ENCODE results near the gene RASAL2. TPM values are rescaled to one million over a fixed set of nuclear protein-coding genes. Genes with fewer than 3 reads are reported as not detected.

RASAL2 gene
- total and polyA plus RNA-seq, 10 donors: 0.42 to 24.4 (median 14.6) TPM

DNA sequence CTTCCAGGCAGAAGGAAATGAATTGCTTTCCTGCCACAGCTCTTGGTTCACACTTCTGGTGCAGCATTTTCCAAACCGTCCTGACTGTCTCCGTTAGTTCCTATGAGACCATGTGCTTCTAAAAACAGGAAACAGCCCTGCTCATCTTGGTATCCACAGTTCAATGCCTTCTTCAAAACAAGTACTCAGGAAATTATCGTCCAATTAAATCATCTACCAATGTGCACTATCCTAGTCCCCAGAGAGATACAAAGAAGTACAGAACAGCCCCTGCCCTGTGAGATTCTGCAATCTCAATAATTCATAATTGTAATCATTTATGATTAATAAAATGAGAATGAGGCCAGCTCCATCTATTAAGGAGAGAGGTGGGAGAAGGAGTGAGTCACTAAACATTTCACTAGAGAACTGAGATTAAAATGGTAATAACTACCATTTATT is 391.7 kb downstream of the RASAL2 start:
- TF ChIP-seq, protein P1, sequence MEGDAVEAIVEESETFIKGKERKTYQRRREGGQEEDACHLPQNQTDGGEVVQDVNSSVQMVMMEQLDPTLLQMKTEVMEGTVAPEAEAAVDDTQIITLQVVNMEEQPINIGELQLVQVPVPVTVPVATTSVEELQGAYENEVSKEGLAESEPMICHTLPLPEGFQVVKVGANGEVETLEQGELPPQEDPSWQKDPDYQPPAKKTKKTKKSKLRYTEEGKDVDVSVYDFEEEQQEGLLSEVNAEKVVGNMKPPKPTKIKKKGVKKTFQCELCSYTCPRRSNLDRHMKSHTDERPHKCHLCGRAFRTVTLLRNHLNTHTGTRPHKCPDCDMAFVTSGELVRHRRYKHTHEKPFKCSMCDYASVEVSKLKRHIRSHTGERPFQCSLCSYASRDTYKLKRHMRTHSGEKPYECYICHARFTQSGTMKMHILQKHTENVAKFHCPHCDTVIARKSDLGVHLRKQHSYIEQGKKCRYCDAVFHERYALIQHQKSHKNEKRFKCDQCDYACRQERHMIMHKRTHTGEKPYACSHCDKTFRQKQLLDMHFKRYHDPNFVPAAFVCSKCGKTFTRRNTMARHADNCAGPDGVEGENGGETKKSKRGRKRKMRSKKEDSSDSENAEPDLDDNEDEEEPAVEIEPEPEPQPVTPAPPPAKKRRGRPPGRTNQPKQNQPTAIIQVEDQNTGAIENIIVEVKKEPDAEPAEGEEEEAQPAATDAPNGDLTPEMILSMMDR (IDR thresholded peaks at IDR 0.05 in 8 of 11, conservative IDR thresholded peaks at IDR 0.05 in 3 of 11): no peak
- TF ChIP-seq POLR2AphosphoS5 (IDR thresholded peaks at IDR 0.05) (no peak), POLR2A (IDR thresholded peaks at IDR 0.05) (no peak)

GRCh38 chr1:178486100-178487069 is 392.5 kb downstream of the RASAL2 start:
- Histone ChIP-seq H3K4me3 (peak overlapping the region in 5 of 8 donors; percentile 13 to 49 (median 27)), H3K27me3 (replicated peaks in 1 of 7) (peaks cover 0 to 20% (median 0%) of the 10 kb centered on the region in 7 donors), H3K36me3 (no peaks in the 10 kb centered on the region), H3K9me3 (no peaks in the 10 kb centered on the region), H3K27ac (peak overlapping the region in 6 of 8 donors; percentile 27 to 63 (median 41)), H3K4me1 (peaks cover 0 to 31% (median 17%) of the 10 kb centered on the region in 6 donors)
- TF ChIP-seq POLR2A (IDR thresholded peaks at IDR 0.05) (no peak), POLR2AphosphoS5 (IDR thresholded peaks at IDR 0.05) (peak in 1 of 3 donors; percentile 23)
- no peak for DNase-seq
- WGBS, 5 donors: 38 to 68% (median 43%) methylated on average over 12 to 54 of the region's 54 CpGs
- intact Hi-C loops (cut with DNase I; ENCODE audit: low total_unique reads): no loop called here

More for the DNA sequence above, 391.7 kb downstream of the RASAL2 start:
- Histone ChIP-seq H3K4me3 (peak overlapping the region in 1 of 8 donors; percentile 49), H3K36me3 (no peaks in the 10 kb centered on the region), H3K4me1 (peaks cover 0 to 31% (median 17%) of the 10 kb centered on the region in 6 donors), H3K9me3 (no peaks in the 10 kb centered on the region), H3K27me3 (replicated peaks in 1 of 7) (peaks cover 0 to 20% (median 0%) of the 10 kb centered on the region in 7 donors), H3K27ac (peak overlapping the region in 2 of 8 donors; percentile 13 to 63)
- no peak for DNase-seq
- WGBS, 5 donors: 11 to 21% (median 19%) methylated on average over 3 of the region's 3 CpGs
- intact Hi-C loops (cut with DNase I; ENCODE audit: low total_unique reads): no loop called here

DNA sequence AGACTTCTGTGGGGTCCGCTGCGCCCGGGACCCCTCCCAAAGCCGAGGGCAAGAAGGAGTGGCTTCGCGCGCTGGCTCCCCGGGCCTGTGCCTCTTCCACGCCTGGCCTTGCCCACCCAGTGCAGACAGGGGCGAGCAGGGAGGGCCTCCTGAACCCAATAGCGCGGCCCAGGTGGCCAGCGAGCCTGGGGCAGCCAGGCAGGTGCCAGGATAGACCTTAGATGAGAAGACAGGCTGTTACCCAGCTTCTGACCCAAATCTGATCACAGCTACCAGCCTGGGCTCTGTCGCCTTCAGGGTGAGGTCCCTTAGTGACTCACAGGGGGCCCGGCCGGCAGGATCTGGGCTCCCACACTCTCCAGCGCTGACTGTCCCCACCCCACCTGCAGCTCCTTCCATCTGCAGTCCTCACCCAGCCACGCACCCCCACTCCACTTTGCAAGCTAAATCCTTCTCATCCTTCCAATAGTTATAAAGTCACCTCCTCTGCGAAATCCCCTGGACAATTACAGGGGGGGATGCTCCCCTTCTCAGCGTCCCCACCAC is 393.2 kb downstream of the RASAL2 start:
- intact Hi-C loops (cut with DNase I; ENCODE audit: low total_unique reads): no loop called here
- TF ChIP-seq POLR2A (IDR thresholded peaks at IDR 0.05) (no peak), POLR2AphosphoS5 (IDR thresholded peaks at IDR 0.05) (no peak)
- TF ChIP-seq, protein P1 (IDR thresholded peaks at IDR 0.05 in 8 of 11, conservative IDR thresholded peaks at IDR 0.05 in 3 of 11): no peak
- Histone ChIP-seq H3K9me3 (no peaks in the 10 kb centered on the region), H3K27me3 (replicated peaks in 1 of 7) (peaks cover 0 to 20% (median 0%) of the 10 kb centered on the region in 7 donors), H3K4me3 (peak overlapping the region in 5 of 8 donors; percentile 13 to 49 (median 27)), H3K36me3 (no peaks in the 10 kb centered on the region), H3K4me1 (peaks cover 0 to 31% (median 17%) of the 10 kb centered on the region in 6 donors), H3K27ac (peak overlapping the region in 6 of 8 donors; percentile 27 to 63 (median 41))
- no peak for DNase-seq
- WGBS, 5 donors: 51 to 80% (median 57%) methylated on average over 10 to 20 of the region's 20 CpGs

- TF ChIP-seq, protein P1 (IDR thresholded peaks at IDR 0.05 in 8 of 11, conservative IDR thresholded peaks at IDR 0.05 in 3 of 11): no peak
- no peak for TF ChIP-seq POLR2A (IDR thresholded peaks at IDR 0.05)
- no peak for TF ChIP-seq POLR2AphosphoS5 (IDR thresholded peaks at IDR 0.05)
- H3K27me3 ChIP-seq (replicated peaks in 1 of 7): peaks cover 0 to 20% (median 0%) of the 10 kb centered on the region in 7 donors
- H3K4me3 ChIP-seq: no peak overlapping the region
- DNase-seq: no peak
- 78 to 100% (median 93%) methylated on average over 3 to 4 of the region's 4 CpGs for WGBS, 5 donors
- H3K4me1 ChIP-seq: peaks cover 0 to 31% (median 17%) of the 10 kb centered on the region in 6 donors
- H3K9me3 ChIP-seq: no peaks in the 10 kb centered on the region
- H3K36me3 ChIP-seq: no peaks in the 10 kb centered on the region
- intact Hi-C loops (cut with DNase I; ENCODE audit: low total_unique reads): no loop called here
- no peak overlapping the region for H3K27ac ChIP-seq
Observed at GRCh38 chr1:178488393-178488792, 394.5 kb downstream of the RASAL2 start.

All from spleen (tissue), 11 donors.